Astrocyte of the hippocampus (primary cell): ENCODE measurements around the gene FOXN1.
"Not testable (repeated sequence)": the region's sequence is repeated elsewhere in the genome, so short reads cannot be mapped to it uniquely, and the experiment has no call there.

Source experiments
- DNase-seq: peaks from one replicate; pipeline ENCODE4 v3.0.0; 2011; ENCODE audit warnings: low read depth, low spot score

The FOXN1 gene

GRCh38 chr17:28499684-28500357, 6.3 kb upstream of the FOXN1 start:
- no peak for DNase-seq

DNA sequence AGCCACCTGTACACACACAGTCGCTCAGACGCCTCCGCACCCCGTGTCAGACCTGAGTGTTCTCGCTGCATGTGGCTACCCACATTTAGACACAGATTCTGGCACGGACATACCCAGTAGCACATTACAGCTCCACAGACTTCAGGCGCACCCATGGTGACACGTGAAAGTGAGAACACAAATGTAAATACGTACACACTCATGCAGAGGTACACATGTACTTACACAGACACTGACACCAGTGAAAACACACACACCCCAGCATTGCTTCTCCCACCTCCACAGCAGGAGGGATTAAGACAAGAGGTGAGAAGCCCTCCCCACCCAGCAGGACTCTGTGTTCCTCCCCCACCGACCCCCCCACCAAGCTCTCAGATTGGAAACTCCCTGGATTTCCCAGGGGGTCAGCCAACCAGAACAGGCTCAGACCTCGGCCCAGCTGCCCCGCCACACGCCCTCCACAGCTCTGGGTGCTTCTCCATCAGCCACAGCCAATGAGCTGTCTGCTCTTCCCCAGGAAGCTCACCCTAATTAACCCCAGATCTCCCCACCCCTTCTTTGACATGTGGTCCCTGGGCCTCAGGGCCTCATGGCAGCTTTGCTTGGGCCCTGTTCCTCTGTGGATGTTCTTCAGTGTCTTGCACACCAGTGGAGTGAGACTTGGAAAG, 5.3 kb upstream of the FOXN1 start:
- no peak for DNase-seq

- no peak for DNase-seq
Measured at GRCh38 chr17:28501421-28502284, 4.5 kb upstream of the FOXN1 start.

GRCh38 chr17:28503420-28503819, 2.7 kb upstream of the FOXN1 start:
- DNase-seq: no peak

DNA sequence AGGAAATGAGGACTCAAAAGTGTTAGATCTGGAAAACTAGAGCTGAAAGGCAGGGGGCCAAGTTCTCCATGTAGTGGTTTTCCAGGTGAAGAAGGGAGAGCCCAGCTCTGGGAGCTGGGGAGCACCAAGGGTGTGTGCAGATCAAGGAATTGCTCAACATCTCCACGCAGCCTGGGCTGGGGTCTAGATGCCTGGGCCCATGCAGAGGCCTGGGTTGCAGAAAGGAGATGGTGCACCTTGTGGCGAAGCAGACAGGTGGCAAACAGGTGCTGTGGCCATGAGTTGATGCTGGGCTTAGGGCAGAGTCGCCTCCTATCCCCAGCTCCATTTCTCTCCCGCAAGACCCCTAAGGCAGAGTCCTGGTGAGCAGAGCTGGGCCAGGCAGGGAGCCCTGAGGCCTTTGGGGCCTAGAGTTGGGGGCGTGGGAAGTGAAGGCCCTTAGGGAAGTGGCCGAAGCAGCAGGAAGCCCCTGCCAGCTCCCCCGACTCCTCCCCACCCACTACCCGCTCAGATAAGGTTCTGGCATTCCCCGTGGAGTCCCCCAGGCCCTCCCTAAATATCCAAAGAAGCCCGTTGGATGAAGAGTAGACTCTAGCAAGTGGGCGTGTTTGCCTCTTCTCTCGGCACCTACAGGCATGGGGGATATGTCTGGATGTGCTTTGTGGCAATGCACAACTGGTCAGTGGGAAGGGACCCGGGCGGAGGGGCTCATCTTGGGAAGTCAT, 777 bp downstream of the FOXN1 start:
- DNase-seq: no peak

DNA sequence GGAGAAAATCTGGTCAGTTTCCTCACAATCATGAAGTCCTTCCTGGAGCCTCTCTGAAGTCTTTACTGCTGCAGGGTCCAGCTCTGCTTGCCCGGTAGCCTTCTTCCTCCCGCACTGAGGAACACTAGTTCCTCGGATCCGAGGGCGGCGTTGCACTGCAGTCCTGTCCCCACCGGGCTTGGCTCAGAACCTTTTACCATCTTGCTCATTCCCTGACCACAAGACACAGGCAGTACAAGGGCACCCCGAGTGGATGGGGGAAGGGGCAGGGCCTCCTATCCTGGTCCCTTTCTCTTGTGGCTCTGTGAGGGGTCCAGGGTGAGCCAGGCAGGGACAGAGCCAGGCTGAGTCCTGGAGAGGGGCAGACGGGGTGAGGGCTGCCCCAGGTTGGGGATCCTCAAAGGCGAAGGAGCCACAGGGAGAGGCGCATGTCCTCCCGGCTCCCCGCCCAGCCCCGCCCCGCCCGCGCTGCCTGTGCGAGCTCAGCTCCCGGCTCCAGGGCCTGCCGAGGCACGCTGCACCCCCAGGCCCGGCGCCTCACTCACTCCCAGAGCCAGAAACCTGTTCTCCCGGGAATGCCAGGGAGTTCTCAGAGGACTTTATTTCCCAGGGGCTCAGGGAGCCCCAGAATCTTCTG, 1.5 kb downstream of the FOXN1 start:
- peak; percentile 10 for DNase-seq

- DNase-seq: no peak
Measured at GRCh38 chr17:28508211-28508724, 2.1 kb downstream of the FOXN1 start.

DNA sequence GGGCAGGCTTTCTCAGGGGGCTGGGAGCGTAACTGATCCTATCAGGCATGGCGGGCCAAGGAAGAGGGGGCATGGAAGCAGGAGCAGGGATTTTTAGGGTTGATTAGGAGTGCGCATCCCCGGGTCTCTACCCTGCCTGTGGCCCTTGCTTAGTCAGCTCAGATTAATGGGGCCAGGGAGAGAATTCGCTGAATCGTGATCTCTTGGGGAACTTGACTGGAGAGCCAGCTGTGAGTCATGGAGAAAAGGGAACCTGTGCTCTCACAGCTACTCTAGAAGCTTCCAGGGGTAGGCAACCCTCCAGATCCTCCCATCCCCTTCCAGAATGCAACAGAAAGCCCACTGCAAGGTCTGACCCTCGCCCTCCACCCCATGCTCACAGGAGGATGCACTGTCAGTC, 3.6 kb downstream of the FOXN1 start:
- no peak for DNase-seq

DNA sequence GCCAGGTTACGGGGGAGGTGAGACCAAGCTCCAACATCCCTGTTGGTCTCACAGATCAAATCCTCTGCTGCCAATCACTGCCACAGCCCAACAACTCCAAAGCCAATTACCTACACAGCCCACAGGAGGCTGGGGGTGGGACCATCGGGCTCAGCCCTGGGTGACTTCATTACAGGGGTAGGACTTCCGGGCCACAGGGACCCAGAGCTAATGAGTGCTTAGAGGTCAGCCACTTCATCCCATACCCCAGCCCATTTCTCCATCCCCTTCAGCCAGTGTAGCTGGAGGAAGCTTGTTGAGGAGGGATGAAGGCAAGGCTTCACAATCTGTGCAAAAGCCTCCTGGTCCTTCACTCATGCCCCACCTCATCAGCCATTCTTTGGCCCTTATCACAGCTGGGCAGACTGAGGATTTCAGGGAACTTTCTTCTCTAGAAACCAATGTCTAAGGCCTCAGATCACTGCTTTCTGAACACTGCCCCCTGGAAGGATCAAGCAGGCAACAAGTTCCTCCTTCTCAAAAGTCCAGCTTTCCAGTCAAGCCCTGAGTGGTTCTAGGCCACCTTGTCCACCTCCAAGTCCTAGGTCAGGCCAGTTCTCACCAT, 5.8 kb downstream of the FOXN1 start:
- no peak for DNase-seq

- DNase-seq: no peak
Measured at GRCh38 chr17:28513476-28513875, 7.3 kb downstream of the FOXN1 start.

DNA sequence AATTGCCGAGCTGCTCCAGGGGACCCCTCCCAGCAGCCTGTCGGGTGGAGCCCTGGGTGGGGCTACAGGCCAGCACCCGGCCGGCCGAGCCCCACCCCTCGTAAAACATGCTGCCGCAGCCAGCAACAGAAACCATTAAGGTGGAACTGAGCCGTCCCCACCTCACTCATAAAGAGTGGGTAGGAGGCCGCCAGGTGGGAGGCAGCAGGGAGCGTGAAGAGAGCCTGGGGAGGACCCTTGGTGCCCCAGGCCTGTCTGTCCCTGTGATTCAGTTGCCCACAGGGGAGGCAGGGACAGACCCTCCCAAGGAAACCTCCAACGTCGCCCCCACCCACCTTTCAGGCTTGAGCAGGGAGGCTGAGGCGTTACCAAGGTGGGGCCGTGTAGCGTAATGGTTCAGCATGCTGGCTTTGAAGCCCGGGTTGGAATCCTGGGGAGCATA, 8.4 kb downstream of the FOXN1 start:
- DNase-seq: no peak

GRCh38 chr17:28515518-28515917, 9.4 kb downstream of the FOXN1 start:
- no peak for DNase-seq

DNA sequence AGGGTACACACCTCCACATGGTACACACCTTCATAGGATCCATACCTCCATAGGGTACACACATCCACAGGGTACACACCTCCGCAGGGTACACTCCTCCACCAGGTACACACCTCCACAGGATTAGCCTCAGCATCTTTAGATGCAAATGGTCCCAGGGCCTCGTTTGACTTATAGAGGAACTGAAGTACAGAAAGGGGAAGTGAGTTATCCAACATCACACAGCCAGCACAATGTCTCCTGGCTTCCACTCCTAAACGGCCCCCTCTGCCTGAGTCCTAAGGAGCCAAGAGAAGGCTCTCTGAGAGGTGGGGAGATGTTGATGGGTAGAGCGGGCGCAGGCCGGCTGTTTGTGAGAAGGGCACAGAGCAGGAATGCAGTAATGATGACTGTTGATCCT, 12.0 kb downstream of the FOXN1 start:
- no peak for DNase-seq

- DNase-seq: no peak
Measured at GRCh38 chr17:28518578-28518977, 12.4 kb downstream of the FOXN1 start.

DNA sequence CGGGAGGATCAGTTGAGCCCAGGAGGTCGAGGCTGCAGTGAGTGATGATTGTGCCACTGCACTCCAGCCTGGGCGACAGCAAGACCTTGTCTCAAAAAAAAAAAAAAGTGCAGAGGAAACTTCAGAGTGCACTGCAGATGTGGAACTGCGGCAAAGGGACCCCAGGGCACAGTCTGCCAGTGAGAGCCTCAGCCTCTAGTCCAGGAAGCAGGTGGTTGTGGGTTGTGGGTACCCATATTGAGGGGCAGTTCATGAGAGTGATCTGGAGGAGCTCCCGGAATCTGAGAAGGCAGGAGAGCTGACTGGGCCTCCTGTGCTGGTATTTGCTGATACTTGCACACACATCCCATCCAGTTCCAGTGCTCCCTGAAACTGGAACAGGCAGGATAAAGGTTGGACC, 13.1 kb downstream of the FOXN1 start:
- no peak for DNase-seq

GRCh38 chr17:28520687-28521086, 14.5 kb downstream of the FOXN1 start:
- DNase-seq: no peak

GRCh38 chr17:28521311-28522085, 15.3 kb downstream of the FOXN1 start:
- peak; percentile 28 for DNase-seq

DNA sequence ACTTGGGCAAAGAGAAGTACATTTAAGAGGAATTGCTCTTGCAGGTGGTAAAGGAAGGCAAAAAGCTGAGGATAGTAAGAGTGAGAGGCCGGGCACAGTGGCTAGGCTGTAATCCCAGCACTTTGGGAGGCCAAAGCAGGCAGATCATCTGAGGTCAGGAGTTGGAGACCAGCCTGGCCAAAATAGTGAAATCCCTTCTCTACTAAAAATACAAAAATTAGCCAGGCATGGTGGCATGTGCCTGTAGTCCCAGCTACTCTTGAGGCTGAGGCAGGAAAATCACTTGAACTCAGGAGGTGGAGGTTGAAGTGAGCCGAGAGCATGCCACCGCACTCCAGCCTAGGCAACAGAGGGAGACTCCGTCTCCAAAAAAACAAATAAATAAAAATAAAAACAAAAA, 16.1 kb downstream of the FOXN1 start:
- DNase-seq: not testable (repeated sequence)

DNA sequence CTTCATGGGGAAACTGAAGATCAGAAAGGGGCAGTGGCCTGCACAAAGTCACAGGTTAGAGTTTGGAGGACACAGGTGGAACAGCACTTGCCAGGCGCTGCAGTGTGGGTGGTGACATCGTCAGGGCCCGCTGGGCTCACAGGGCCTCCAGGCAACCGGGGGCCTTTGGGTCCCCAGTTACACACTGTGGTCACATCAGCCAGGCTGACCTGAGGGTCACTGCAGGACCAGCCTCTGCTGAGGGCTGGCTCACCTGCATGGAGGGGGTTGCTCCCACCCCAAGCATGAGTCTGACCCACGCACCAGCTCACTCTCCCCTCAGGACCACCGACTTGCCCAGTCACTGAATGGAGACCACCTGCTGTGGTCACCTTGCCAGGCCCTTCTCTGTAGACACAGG, 17.0 kb downstream of the FOXN1 start:
- no peak for DNase-seq

DNA sequence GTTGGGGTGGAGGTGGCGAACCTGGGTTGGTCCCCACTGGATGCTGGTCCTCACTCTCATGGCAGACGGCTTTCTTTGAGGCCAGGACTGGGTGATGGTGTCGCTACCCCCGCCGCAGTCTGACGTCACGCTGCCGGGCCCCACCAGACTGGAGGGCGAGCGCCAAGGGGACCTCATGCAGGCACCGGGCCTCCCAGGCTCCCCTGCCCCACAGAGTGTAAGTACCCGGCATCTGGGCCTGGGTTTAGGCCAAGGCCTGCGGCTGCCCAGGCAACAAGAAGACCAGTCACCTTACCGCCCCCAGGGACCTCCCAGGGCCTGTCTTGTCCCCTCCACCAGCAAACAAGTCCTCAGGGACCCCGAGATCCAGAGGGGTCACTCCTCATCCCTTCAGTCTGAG, 17.7 kb downstream of the FOXN1 start:
- DNase-seq: no peak
